H1 (cell line): ENCODE measurements around the gene ESYT2. TPM values are rescaled to one million over a fixed set of nuclear protein-coding genes. Genes with fewer than 3 reads are reported as not detected.

Experiments
- CTCF ChIA-PET: fragments of 300-600 bp; sonication (Branson Sonifier 250); formaldehyde crosslinking; loops from one replicate; lab custom pipeline; 2021; ENCODE audit not compliant: partially characterized antibody; lab: Charles Lee
- POLR2A ChIA-PET: fragments of 300-600 bp; sonication (Branson Sonifier 250); formaldehyde crosslinking; loops from one replicate; lab custom pipeline; 2021; ENCODE audit warnings: inconsistent platforms; ENCODE audit not compliant: partially characterized antibody; lab: Charles Lee
- DNase-seq, 2 experiments: peaks; one replicate each; pipeline versions ENCODE4 v3.0.0 to v3.0.0-alpha.2; 2010 to 2022; ENCODE audit warnings: low spot score in 2 of 2, low read depth in 1 of 2, mixed read lengths in 1 of 2
- FAIRE-seq: peaks from 2 replicates; lab custom pipeline; 2011; peaks lifted over from hg19 to GRCh38; lab: Jason Lieb, UNC
- H2AFZ ChIP-seq: 2 replicates; pipeline ENCODE4 v1.8.1; 2012; ENCODE audit warnings: low read length, inconsistent platforms
- H2AK5ac ChIP-seq: 2 replicates; pipeline ENCODE4 v1.6.1; 2013; ENCODE audit warnings: low read depth, low read length
- H2BK120ac ChIP-seq: replicated peaks from 2 replicates; pipeline ENCODE3; 2013; ENCODE audit warnings: low read depth, low read length, inconsistent platforms
- H2BK12ac ChIP-seq: 2 replicates; pipeline ENCODE4 v1.6.1; 2013; ENCODE audit warnings: low read depth, low read length
- H2BK15ac ChIP-seq: 2 replicates; pipeline ENCODE4 v1.6.1; 2013; ENCODE audit warnings: low read length
- H2BK20ac ChIP-seq: 2 replicates; pipeline ENCODE4 v1.6.1; 2013; ENCODE audit warnings: low read length
- H2BK5ac ChIP-seq: 2 replicates; pipeline ENCODE4 v1.6.1; 2013; ENCODE audit warnings: low read depth, low read length
- H3K14ac ChIP-seq: 2 replicates; pipeline ENCODE4 v1.6.1; 2013; ENCODE audit warnings: inconsistent platforms; ENCODE audit not compliant: insufficient read length
- H3K18ac ChIP-seq: 2 replicates; pipeline ENCODE4 v1.6.1; 2013; ENCODE audit warnings: low read length; ENCODE audit errors: extremely low read depth
- H3K23ac ChIP-seq: 2 replicates; pipeline ENCODE4 v1.6.1; 2013; ENCODE audit warnings: inconsistent platforms; ENCODE audit not compliant: insufficient read length
- H3K23me2 ChIP-seq: 2 replicates; pipeline ENCODE4 v1.6.1; 2013; ENCODE audit warnings: low read depth, low read length
- H3K27ac ChIP-seq: 2 replicates; pipeline ENCODE4 v1.6.1; 2011; ENCODE audit warnings: low read depth, low read length, inconsistent platforms
- H3K27me3 ChIP-seq, 4 experiments: replicated peaks in 1 of 4; 1 replicate in 1 of 4; 2 replicates in 3 of 4; pipeline versions ENCODE4 v1.6.1 to v1.8.1; 2011 to 2013; ENCODE audit warnings: low read length in 3 of 4, mild to moderate bottlenecking in 3 of 4, inconsistent platforms in 2 of 4, mixed read lengths in 2 of 4, moderate library complexity in 1 of 4; ENCODE audit not compliant: control insufficient read depth in 3 of 4, insufficient read depth in 3 of 4; ENCODE audit errors: extremely low read depth in 1 of 4
- H3K36me3 ChIP-seq, 4 experiments: 2 replicates each; pipeline versions ENCODE4 v1.6.1 to v1.8.1; 2011 to 2013; ENCODE audit warnings: mild to moderate bottlenecking in 4 of 4, low read length in 3 of 4, moderate library complexity in 2 of 4, control low read depth in 1 of 4, inconsistent platforms in 1 of 4; ENCODE audit not compliant: insufficient read depth in 4 of 4, control insufficient read depth in 2 of 4
- H3K4ac ChIP-seq: replicated peaks from 2 replicates; pipeline ENCODE3; 2013; ENCODE audit warnings: low read length, low read depth, mixed read lengths, inconsistent platforms; ENCODE audit not compliant: insufficient read length
- H3K4me1 ChIP-seq, 4 experiments: replicated peaks in 1 of 4; 1 replicate in 1 of 4; 2 replicates in 3 of 4; pipeline versions ENCODE4 v1.6.1 to v1.8.1; 2011 to 2013; ENCODE audit warnings: low read length in 3 of 4, inconsistent platforms in 2 of 4, mixed read lengths in 1 of 4; ENCODE audit not compliant: insufficient read depth in 4 of 4, control insufficient read depth in 3 of 4
- H3K4me2 ChIP-seq, 2 experiments: 2 replicates each; pipeline versions ENCODE4 v1.6.1 to v1.8.1; 2011 to 2013; ENCODE audit warnings: low read depth in 2 of 2, low read length in 2 of 2, control low read depth in 1 of 2, inconsistent platforms in 1 of 2, mild to moderate bottlenecking in 1 of 2; ENCODE audit not compliant: insufficient read depth in 1 of 2
- H3K4me3 ChIP-seq, 4 experiments: fragments of 200-600, 300-600 bp in 1 of 4; sonication (generic), shearing (Covaris generic), sonication (Bioruptor Twin) in 1 of 4; 2 replicates each; pipeline versions ENCODE4 v1.5.1 to v1.8.1; 2011 to 2016; ENCODE audit warnings: low read length in 4 of 4, low read depth in 3 of 4, control low read depth in 2 of 4, inconsistent platforms in 2 of 4, mild to moderate bottlenecking in 2 of 4, mixed read lengths in 1 of 4, moderate library complexity in 1 of 4; ENCODE audit not compliant: insufficient read depth in 2 of 4; ENCODE audit errors: extremely low read depth in 1 of 4
- H3K56ac ChIP-seq: replicated peaks from 2 replicates; pipeline ENCODE3; 2013; ENCODE audit warnings: low read depth, mild to moderate bottlenecking, mixed read lengths, low read length, inconsistent platforms; ENCODE audit not compliant: insufficient read length
- H3K79me1 ChIP-seq: 2 replicates; pipeline ENCODE4 v1.6.1; 2013; ENCODE audit warnings: low read depth, low read length, control low read depth
- H3K79me2 ChIP-seq, 2 experiments: 2 replicates each; pipeline versions ENCODE4 v1.6.1 to v1.8.1; 2012 to 2013; ENCODE audit warnings: low read length in 2 of 2, mild to moderate bottlenecking in 2 of 2, inconsistent platforms in 1 of 2; ENCODE audit not compliant: insufficient read depth in 2 of 2, control insufficient read depth in 1 of 2
- H3K9ac ChIP-seq, 4 experiments: replicated peaks in 1 of 4; 1 replicate in 1 of 4; 2 replicates in 3 of 4; pipeline versions ENCODE4 v1.6.1 to v1.8.1; 2011 to 2013; ENCODE audit warnings: low read depth in 3 of 4, low read length in 3 of 4, control low read depth in 2 of 4, mild to moderate bottlenecking in 2 of 4, moderate library complexity in 2 of 4, inconsistent platforms in 1 of 4; ENCODE audit errors: extremely low read depth in 1 of 4
- H3K9me3 ChIP-seq, 2 experiments: 2 replicates each; pipeline versions ENCODE4 v1.6.1 to v1.8.1; 2012 to 2013; ENCODE audit warnings: mild to moderate bottlenecking in 2 of 2, moderate library complexity in 2 of 2, control low read depth in 1 of 2, inconsistent platforms in 1 of 2, low read depth in 1 of 2, low read length in 1 of 2, mixed read lengths in 1 of 2; ENCODE audit not compliant: insufficient read depth in 2 of 2
- H4K20me1 ChIP-seq, 2 experiments: replicated peaks in 1 of 2; 2 replicates each; pipeline versions ENCODE3 to v1.8.1; 2011 to 2013; ENCODE audit warnings: inconsistent platforms in 2 of 2, low read length in 2 of 2, mild to moderate bottlenecking in 1 of 2; ENCODE audit not compliant: insufficient read depth in 2 of 2, control insufficient read depth in 1 of 2
- H4K5ac ChIP-seq: 2 replicates; pipeline ENCODE4 v1.6.1; 2013; ENCODE audit warnings: low read length, low read depth, mixed read lengths, inconsistent platforms; ENCODE audit not compliant: insufficient read length
- H4K8ac ChIP-seq: 2 replicates; pipeline ENCODE4 v1.8.0; 2013; ENCODE audit warnings: mild to moderate bottlenecking, moderate library complexity, low read length, inconsistent platforms; ENCODE audit not compliant: insufficient read depth; ENCODE audit errors: extremely low read depth
- H4K91ac ChIP-seq: replicated peaks from 2 replicates; pipeline ENCODE3; 2013; ENCODE audit warnings: low read length, mixed read lengths, inconsistent platforms; ENCODE audit not compliant: insufficient read length
- ASH2L ChIP-seq: fragments of 200-600, 300-600 bp; sonication (generic); IDR thresholded peaks from one replicate; pipeline ENCODE4 v1.7.1; 2017; ENCODE audit warnings: low read length
- BACH1 ChIP-seq: IDR thresholded peaks from 2 replicates; pipeline ENCODE4 v1.6.1; 2012; ENCODE audit warnings: low read length, improper control_type of control experiment
- CBX8 ChIP-seq: fragments of 300-800, 300-1000 bp; sonication (generic); IDR thresholded peaks from 2 replicates; pipeline ENCODE4 v1.7.1; 2016; ENCODE audit warnings: low read depth, low read length, borderline replicate concordance
- CREB1 ChIP-seq: IDR thresholded peaks from 2 replicates; pipeline ENCODE4 v1.6.1; 2012; ENCODE audit warnings: inconsistent platforms
- EZH2 ChIP-seq: fragments of 200-600 bp; sonication (generic); IDR thresholded peaks from 2 replicates; pipeline ENCODE4 v1.7.1; 2012; ENCODE audit warnings: low read depth, mild to moderate bottlenecking, moderate library complexity, low read length, inconsistent platforms; ENCODE audit not compliant: severe bottlenecking
- HDAC6 ChIP-seq: IDR thresholded peaks from one replicate; pipeline ENCODE4 v1.7.1; 2012; ENCODE audit warnings: low read depth, mild to moderate bottlenecking, inconsistent platforms, low read length, moderate library complexity
- NRF1 ChIP-seq: IDR thresholded peaks from 2 replicates; pipeline ENCODE4 v1.6.1; 2011; ENCODE audit warnings: mild to moderate bottlenecking, low read depth, low read length, improper control_type of control experiment
- PHF8 ChIP-seq: fragments of 200-600 bp; sonication (generic); conservative IDR thresholded peaks from 2 replicates; pipeline ENCODE4 v1.7.1; 2012; ENCODE audit warnings: low read depth, mild to moderate bottlenecking, inconsistent platforms, low read length, moderate library complexity
- POU5F1 ChIP-seq: IDR thresholded peaks from 2 replicates; pipeline ENCODE4 v1.6.1; 2011; ENCODE audit warnings: low read depth, mild to moderate bottlenecking, low read length, moderate library complexity
- SP2 ChIP-seq: IDR thresholded peaks from 2 replicates; pipeline ENCODE4 v1.6.1; 2012; ENCODE audit warnings: mild to moderate bottlenecking, low read length, inconsistent platforms
- TAF1 ChIP-seq: IDR thresholded peaks from 2 replicates; pipeline ENCODE4 v1.6.1; 2011; ENCODE audit warnings: mild to moderate bottlenecking, low read depth, low read length
- TCF12 ChIP-seq: IDR thresholded peaks from 2 replicates; pipeline ENCODE4 v1.6.1; 2011; ENCODE audit warnings: low read depth, mild to moderate bottlenecking, low read length
- USF2 ChIP-seq: IDR thresholded peaks from 2 replicates; pipeline ENCODE4 v1.6.1; 2011; ENCODE audit warnings: low read length, improper control_type of control experiment
- YY1 ChIP-seq: IDR thresholded peaks from 2 replicates; pipeline ENCODE4 v1.6.1; 2011; ENCODE audit warnings: low read depth, mild to moderate bottlenecking, low read length
- ZNF274 ChIP-seq: IDR thresholded peaks from 2 replicates; pipeline ENCODE4 v1.7.0; 2012; ENCODE audit warnings: low read length, borderline replicate concordance; ENCODE audit errors: extremely low read depth
- WGBS, 2 experiments: shearing (Covaris generic) in 1 of 2; methylation state at CpG; one replicate each; pipeline versions ENCODE4 v1.1.6 to v1.1.7; 2013 to 2015; ENCODE audit warnings: low lambda C conversion rate in 2 of 2, mixed read lengths in 2 of 2, inconsistent platforms in 1 of 2, low coverage in 1 of 2, missing lambda C conversion rate in 1 of 2; ENCODE audit not compliant: insufficient replicate concordance in 2 of 2, insufficient coverage in 1 of 2, insufficient read length in 1 of 2; ENCODE audit errors: extremely low coverage in 1 of 2, missing lambda C conversion rate in 1 of 2; 5-methylcytosine and 5-hydroxymethylcytosine counted together
- polyA plus RNA-seq, 7 experiments: library from polyadenylated mRNA; depleted of rRNA in 3 of 7; stranded (reverse) in 5 of 7; unstranded in 2 of 7; fragments of >200 nt in 5 of 7; fragments of 200-250 nt in 2 of 7; gene quantifications; 1 replicate in 5 of 7; 2 replicates in 1 of 7; 4 replicates in 1 of 7; pipeline versions ENCODE4 v1.2.1 to v1.2.3, GENCODE V29; 2011 to 2013; ENCODE audit warnings: missing spikeins in 2 of 7, mixed read lengths in 2 of 7
- total RNA-seq: library from RNA; stranded (reverse); fragmentation: NEBNext Ultra II Directional; extraction: Animal tissue kit (Norgen Biotek cat#: 25700); gene quantifications from 2 replicates; pipeline ENCODE4 v1.2.1, GENCODE V29; 2021

Gene ESYT2
- total and polyA plus RNA-seq, 2 of the 8 experiments (the other 6 are each of a cell fraction or from before 2014, with no cell fraction given), result 27.0 to 37.5 TPM

- Histone ChIP-seq H2BK20ac (no peak overlapping the region), H3K36me3 (no peaks in the 10 kb centered on the region), H2BK12ac (no peak overlapping the region), H2BK5ac (no peak overlapping the region), H4K5ac (no peak overlapping the region), H2AFZ (no peak overlapping the region), H4K20me1 (peaks cover 0 to 2% of the 10 kb centered on the region in 2 experiments), H3K56ac (no peak overlapping the region), H3K4me2 (no peak overlapping the region), H3K9ac (no peak overlapping the region), H2BK15ac (no peak overlapping the region), H3K23ac (no peak overlapping the region), H3K27ac (no peak overlapping the region), H3K79me1 (no peaks in the 10 kb centered on the region), H4K91ac (no peak overlapping the region), H3K4me3 (no peak overlapping the region), H3K4ac (no peak overlapping the region), H2AK5ac (no peak overlapping the region), H3K9me3 (no peaks in the 10 kb centered on the region), H3K23me2 (peaks cover 6% of the 10 kb centered on the region), H3K18ac (no peak overlapping the region), H2BK120ac (no peak overlapping the region), H3K27me3 (no peaks in the 10 kb centered on the region), H3K4me1 (peaks cover 0 to 2% (median 0%) of the 10 kb centered on the region in 4 experiments; a peak in 2 of 7 replicates), H3K79me2 (peaks cover under 1 to 4% of the 10 kb centered on the region in 2 experiments; a peak in 3 of 4 replicates), H4K8ac (no peak overlapping the region), H3K14ac (no peak overlapping the region)
- DNase-seq (no peak), FAIRE-seq (no peak)
- ChIA-PET POLR2A (no interaction called here), CTCF (no interaction called here)
- WGBS, 2 experiments, result 84% methylated on average over 3 of the region's 3 CpGs; no CpG with 5 or more reads in 1 of the 2 experiments
- TF ChIP-seq NRF1, result no peak
- TF ChIP-seq TAF1, result no peak
- TF ChIP-seq USF2, result no peak
- TF ChIP-seq POU5F1, result no peak
- no peak for TF ChIP-seq CBX8
- no peak for TF ChIP-seq ASH2L
- no peak for TF ChIP-seq EZH2
- TF ChIP-seq ZNF274, result no peak
- TF ChIP-seq BACH1, result no peak
- no peak for TF ChIP-seq HDAC6
- no peak for TF ChIP-seq TCF12
- no peak for TF ChIP-seq PHF8
- no peak for TF ChIP-seq CREB1
- no peak for TF ChIP-seq SP2
- no peak for TF ChIP-seq YY1
Measured at GRCh38 chr7:158832994-158833393, 3.7 kb upstream of the ESYT2 start.
